HepG2 (cell line): ENCODE measurements around the gene SEC23IP. TPM values are rescaled to one million over a fixed set of nuclear protein-coding genes. Genes with fewer than 3 reads are reported as not detected.

ENCODE experiments used
- ARHGAP35 ChIP-seq: sonication (generic); formaldehyde crosslinking; IDR thresholded peaks from 2 replicates; pipeline ENCODE4 v1.9.0; 2022; ENCODE audit warnings: mild to moderate bottlenecking, inconsistent platforms, moderate library complexity, missing genetic modification reagents, borderline replicate concordance
- ISX ChIP-seq: sonication (generic); formaldehyde crosslinking; conservative IDR thresholded peaks from 2 replicates; pipeline ENCODE4 v1.5.0; 2020; ENCODE audit warnings: missing genetic modification reagents
- KDM3A ChIP-seq: IDR thresholded peaks from 2 replicates; pipeline ENCODE4 v1.6.1; 2018; ENCODE audit warnings: low read depth, missing compliant biosample characterization
- MBD4 ChIP-seq: IDR thresholded peaks from 2 replicates; pipeline ENCODE4 v1.6.1; 2012; ENCODE audit warnings: low read length, inconsistent platforms, borderline replicate concordance
- RBFOX2 ChIP-seq: fragments of 200-400 bp; formaldehyde crosslinking; IDR thresholded peaks from 2 replicates; pipeline ENCODE4 v1.6.1; 2017; ENCODE audit warnings: low read depth, mild to moderate bottlenecking, low read length
- SIX4 ChIP-seq: sonication (generic); formaldehyde crosslinking; IDR thresholded peaks from 2 replicates; pipeline ENCODE4 v1.4.0; 2020; ENCODE audit warnings: missing genetic modification reagents
- SMARCE1 ChIP-seq: fragments of 450-650 bp; IDR thresholded peaks from 2 replicates; pipeline ENCODE4 v1.6.1; 2017; ENCODE audit warnings: borderline replicate concordance
- SRSF1 ChIP-seq: fragments of 200-400 bp; formaldehyde crosslinking; optimal IDR thresholded peaks from 2 replicates; pipeline ENCODE3; 2017; ENCODE audit warnings: mild to moderate bottlenecking, low read depth, low read length, moderate library complexity
- TBX3 ChIP-seq: fragments of 450-650 bp; IDR thresholded peaks from 2 replicates; pipeline ENCODE4 v1.6.1; 2017; ENCODE audit warnings: antibody characterized with exemption, mild to moderate bottlenecking, inconsistent platforms, borderline replicate concordance
- U2AF2 ChIP-seq: fragments of 200-400 bp; formaldehyde crosslinking; IDR thresholded peaks from 2 replicates; pipeline ENCODE4 v1.6.1; 2017; ENCODE audit warnings: low read depth, mild to moderate bottlenecking, low read length
- polyA plus RNA-seq, 8 experiments: library from polyadenylated mRNA; depleted of rRNA in 3 of 8; stranded (reverse) in 7 of 8; unstranded in 1 of 8; fragments of >200 nt; fragmentation: Illumina TruSeq in 4 of 8; extraction: Trizol in 4 of 8; gene quantifications; 2 replicates each; pipeline versions ENCODE4 v1.2.1 to v1.2.3, GENCODE V29; 2011 to 2016; ENCODE audit warnings: low read depth in 4 of 8, missing spikeins in 1 of 8, mixed read lengths in 1 of 8; ENCODE audit not compliant: insufficient read depth in 1 of 8
- total RNA-seq, 5 experiments: library from RNA; depleted of rRNA; stranded (reverse); fragments of >200 nt; fragmentation: Illumina TruSeq; extraction: Trizol; gene quantifications; 2 replicates each; pipeline ENCODE4 v1.2.3, GENCODE V29; 2016; ENCODE audit warnings: low read depth in 1 of 5
- TF ChIP-seq, protein P1 (sequence below): sonication (generic); formaldehyde crosslinking; IDR thresholded peaks from one replicate; pipeline ENCODE4 v1.5.1; 2020; ENCODE audit warnings: mild to moderate bottlenecking, missing genetic modification reagents; ENCODE audit errors: not compliant biosample characterization
- TF ChIP-seq, protein P2 (sequence below): sonication (generic); formaldehyde crosslinking; IDR thresholded peaks from 2 replicates; pipeline ENCODE4 v1.4.0; 2020; ENCODE audit warnings: mild to moderate bottlenecking, missing genetic modification reagents, borderline replicate concordance
- TF ChIP-seq, protein P3 (sequence below): sonication (generic); formaldehyde crosslinking; IDR thresholded peaks from 2 replicates; pipeline ENCODE4 v1.5.1; 2020; ENCODE audit warnings: mild to moderate bottlenecking, moderate library complexity, missing genetic modification reagents

Gene SEC23IP
- total and polyA plus RNA-seq, 2 of the 13 experiments (the other 11 are each of a cell fraction or from before 2014, with no cell fraction given): 32.3 to 57.7 TPM

DNA sequence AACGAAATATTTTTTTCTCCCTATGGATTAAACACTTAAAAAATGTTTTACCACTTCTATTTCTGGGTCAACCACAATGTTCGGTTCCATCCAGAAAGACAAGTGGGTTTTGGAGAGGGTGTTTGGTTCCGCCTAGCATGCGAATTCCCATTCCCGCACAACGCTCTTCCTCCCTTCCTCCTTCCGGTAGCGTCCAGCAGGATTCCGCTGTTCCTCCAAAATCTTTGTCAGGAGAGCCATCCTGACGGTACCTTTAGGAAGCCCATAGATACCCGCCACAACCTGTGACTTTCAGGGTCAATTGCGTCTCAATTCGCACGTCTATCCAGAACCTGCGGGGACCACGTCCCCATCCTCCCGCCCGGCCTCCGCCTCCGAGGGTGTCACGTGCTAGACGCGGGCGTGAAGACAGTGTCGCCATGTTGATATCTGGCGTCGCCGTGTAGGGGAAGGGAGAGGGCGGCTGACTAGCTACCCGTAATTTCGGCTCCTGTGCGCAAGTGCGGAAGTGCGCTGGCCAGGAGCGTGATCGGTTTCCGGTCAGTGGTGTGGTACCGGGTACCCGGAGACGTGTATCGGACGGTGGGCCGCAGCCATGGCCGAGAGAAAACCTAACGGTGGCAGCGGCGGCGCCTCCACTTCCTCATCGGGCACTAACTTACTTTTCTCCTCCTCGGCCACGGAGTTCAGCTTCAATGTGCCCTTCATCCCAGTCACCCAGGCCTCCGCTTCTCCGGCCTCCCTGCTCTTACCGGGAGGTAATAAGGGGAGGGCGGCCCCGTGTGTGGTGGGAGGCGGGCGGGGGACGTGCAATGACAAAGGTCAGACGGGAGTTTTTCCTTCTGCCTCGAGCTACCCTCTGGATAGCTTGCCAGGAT lies at the start of gene SEC23IP (continued):
- TF ChIP-seq SRSF1: peak; percentile 76
- TF ChIP-seq, protein P1, sequence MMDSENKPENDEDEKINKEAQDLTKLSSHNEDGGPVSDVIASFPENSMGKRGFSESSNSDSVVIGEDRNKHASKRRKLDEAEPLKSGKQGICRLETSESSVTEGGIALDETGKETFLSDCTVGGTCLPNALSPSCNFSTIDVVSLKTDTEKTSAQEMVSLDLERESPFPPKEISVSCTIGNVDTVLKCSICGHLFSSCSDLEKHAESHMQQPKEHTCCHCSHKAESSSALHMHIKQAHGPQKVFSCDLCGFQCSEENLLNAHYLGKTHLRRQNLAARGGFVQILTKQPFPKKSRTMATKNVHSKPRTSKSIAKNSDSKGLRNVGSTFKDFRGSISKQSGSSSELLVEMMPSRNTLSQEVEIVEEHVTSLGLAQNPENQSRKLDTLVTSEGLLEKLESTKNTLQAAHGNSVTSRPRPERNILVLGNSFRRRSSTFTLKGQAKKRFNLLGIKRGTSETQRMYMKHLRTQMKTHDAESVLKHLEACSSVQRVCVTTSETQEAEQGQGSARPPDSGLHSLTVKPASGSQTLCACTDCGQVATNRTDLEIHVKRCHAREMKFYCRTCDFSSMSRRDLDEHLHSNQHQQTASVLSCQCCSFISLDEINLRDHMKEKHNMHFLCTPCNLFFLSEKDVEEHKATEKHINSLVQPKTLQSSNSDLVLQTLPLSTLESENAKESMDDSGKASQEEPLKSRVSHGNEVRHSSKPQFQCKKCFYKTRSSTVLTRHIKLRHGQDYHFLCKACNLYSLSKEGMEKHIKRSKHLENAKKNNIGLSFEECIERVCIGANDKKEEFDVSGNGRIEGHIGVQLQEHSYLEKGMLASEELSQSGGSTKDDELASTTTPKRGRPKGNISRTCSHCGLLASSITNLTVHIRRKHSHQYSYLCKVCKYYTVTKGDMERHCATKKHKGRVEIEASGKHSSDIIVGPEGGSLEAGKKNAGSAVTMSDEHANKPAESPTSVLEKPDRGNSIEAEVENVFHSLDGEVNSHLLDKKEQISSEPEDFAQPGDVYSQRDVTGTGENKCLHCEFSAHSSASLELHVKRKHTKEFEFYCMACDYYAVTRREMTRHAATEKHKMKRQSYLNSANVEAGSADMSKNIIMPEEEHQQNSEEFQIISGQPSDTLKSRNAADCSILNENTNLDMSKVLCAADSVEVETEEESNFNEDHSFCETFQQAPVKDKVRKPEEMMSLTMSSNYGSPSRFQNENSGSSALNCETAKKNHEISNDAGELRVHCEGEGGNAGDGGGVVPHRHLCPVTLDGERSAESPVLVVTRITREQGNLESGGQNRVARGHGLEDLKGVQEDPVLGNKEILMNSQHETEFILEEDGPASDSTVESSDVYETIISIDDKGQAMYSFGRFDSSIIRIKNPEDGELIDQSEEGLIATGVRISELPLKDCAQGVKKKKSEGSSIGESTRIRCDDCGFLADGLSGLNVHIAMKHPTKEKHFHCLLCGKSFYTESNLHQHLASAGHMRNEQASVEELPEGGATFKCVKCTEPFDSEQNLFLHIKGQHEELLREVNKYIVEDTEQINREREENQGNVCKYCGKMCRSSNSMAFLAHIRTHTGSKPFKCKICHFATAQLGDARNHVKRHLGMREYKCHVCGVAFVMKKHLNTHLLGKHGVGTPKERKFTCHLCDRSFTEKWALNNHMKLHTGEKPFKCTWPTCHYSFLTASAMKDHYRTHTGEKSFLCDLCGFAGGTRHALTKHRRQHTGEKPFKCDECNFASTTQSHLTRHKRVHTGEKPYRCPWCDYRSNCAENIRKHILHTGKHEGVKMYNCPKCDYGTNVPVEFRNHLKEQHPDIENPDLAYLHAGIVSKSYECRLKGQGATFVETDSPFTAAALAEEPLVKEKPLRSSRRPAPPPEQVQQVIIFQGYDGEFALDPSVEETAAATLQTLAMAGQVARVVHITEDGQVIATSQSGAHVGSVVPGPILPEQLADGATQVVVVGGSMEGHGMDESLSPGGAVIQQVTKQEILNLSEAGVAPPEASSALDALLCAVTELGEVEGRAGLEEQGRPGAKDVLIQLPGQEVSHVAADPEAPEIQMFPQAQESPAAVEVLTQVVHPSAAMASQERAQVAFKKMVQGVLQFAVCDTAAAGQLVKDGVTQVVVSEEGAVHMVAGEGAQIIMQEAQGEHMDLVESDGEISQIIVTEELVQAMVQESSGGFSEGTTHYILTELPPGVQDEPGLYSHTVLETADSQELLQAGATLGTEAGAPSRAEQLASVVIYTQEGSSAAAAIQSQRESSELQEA (CRISPR knock-in tag): no peak
- TF ChIP-seq, protein P2, sequence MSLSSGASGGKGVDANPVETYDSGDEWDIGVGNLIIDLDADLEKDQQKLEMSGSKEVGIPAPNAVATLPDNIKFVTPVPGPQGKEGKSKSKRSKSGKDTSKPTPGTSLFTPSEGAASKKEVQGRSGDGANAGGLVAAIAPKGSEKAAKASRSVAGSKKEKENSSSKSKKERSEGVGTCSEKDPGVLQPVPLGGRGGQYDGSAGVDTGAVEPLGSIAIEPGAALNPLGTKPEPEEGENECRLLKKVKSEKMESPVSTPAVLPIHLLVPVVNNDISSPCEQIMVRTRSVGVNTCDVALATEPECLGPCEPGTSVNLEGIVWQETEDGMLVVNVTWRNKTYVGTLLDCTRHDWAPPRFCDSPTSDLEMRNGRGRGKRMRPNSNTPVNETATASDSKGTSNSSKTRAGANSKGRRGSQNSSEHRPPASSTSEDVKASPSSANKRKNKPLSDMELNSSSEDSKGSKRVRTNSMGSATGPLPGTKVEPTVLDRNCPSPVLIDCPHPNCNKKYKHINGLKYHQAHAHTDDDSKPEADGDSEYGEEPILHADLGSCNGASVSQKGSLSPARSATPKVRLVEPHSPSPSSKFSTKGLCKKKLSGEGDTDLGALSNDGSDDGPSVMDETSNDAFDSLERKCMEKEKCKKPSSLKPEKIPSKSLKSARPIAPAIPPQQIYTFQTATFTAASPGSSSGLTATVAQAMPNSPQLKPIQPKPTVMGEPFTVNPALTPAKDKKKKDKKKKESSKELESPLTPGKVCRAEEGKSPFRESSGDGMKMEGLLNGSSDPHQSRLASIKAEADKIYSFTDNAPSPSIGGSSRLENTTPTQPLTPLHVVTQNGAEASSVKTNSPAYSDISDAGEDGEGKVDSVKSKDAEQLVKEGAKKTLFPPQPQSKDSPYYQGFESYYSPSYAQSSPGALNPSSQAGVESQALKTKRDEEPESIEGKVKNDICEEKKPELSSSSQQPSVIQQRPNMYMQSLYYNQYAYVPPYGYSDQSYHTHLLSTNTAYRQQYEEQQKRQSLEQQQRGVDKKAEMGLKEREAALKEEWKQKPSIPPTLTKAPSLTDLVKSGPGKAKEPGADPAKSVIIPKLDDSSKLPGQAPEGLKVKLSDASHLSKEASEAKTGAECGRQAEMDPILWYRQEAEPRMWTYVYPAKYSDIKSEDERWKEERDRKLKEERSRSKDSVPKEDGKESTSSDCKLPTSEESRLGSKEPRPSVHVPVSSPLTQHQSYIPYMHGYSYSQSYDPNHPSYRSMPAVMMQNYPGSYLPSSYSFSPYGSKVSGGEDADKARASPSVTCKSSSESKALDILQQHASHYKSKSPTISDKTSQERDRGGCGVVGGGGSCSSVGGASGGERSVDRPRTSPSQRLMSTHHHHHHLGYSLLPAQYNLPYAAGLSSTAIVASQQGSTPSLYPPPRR (CRISPR knock-in tag): peak; percentile 63; the same call in 1 of the 2 replicates
- peak; percentile 46; the same call in 1 of the 2 replicates for TF ChIP-seq TBX3
- no peak; the same call in 1 of the 2 replicates for TF ChIP-seq ISX (CRISPR knock-in tag)
- TF ChIP-seq ARHGAP35 (CRISPR knock-in tag): peak; percentile 76; the same call in 1 of the 2 replicates
- TF ChIP-seq MBD4: no peak
- TF ChIP-seq SIX4 (CRISPR knock-in tag): peak; percentile 38; the same call in 1 of the 2 replicates
- TF ChIP-seq, protein P3, sequence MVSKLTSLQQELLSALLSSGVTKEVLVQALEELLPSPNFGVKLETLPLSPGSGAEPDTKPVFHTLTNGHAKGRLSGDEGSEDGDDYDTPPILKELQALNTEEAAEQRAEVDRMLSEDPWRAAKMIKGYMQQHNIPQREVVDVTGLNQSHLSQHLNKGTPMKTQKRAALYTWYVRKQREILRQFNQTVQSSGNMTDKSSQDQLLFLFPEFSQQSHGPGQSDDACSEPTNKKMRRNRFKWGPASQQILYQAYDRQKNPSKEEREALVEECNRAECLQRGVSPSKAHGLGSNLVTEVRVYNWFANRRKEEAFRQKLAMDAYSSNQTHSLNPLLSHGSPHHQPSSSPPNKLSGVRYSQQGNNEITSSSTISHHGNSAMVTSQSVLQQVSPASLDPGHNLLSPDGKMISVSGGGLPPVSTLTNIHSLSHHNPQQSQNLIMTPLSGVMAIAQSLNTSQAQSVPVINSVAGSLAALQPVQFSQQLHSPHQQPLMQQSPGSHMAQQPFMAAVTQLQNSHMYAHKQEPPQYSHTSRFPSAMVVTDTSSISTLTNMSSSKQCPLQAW (CRISPR knock-in tag): peak; percentile 96
- TF ChIP-seq U2AF2: no peak
- no peak; the same call in 1 of the 2 replicates for TF ChIP-seq KDM3A (CRISPR knock-in tag)
- peak; percentile 86 for TF ChIP-seq RBFOX2
- TF ChIP-seq SMARCE1: no peak
